ENCODE results near the gene CLCN6. TPM values are rescaled to one million over a fixed set of nuclear protein-coding genes. Genes with fewer than 3 reads are reported as not detected.

The CLCN6 gene
- polyA plus RNA-seq, 1 experiment, result 6.1 TPM

DNA sequence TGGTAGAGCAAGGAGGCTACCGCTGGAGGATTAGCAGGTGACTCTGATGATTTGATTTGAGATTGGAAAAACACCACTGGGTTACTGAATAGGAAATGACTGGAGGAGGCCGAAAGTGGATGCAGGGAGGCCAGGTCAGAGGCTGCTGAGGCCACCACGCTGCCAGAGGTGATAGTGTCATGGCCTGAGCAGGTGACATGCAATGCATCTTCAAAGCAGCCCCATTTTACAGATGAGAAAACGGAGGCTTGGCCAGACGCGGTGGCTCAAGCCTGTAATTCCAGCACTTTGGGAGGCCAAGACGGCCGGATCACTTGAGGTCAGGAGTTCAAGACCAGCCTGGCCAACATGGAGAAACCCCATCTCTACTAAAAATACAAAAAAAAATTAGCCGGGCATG is 31.2 kb upstream of the CLCN6 start:
- POLR2A ChIA-PET, result no interaction called here

GRCh38 chr1:11777658-11778322 is 28.2 kb upstream of the CLCN6 start:
- POLR2A ChIA-PET, result no interaction called here

More for the DNA sequence above, 31.2 kb upstream of the CLCN6 start:
- H3K4me3 ChIP-seq (ENCODE audit: low read depth, low read length), result no peak overlapping the region
- no peaks in the 10 kb centered on the region for H3K36me3 ChIP-seq (ENCODE audit: control insufficient read depth, insufficient read depth, low read length)
- no peaks in the 10 kb centered on the region; the same call in 1 of the 2 replicates for H3K27me3 ChIP-seq (ENCODE audit: control insufficient read depth, insufficient read depth, low read length)
- CTCF ChIA-PET, result interaction anchor here (1.1 kb wide), 1 partner anchor 11 kb away, joined by 3 read pairs; no protein-coding TSS in a partner anchor
- no peak for DNase-seq (ENCODE audit: low read depth)
- TF ChIP-seq, protein P1, sequence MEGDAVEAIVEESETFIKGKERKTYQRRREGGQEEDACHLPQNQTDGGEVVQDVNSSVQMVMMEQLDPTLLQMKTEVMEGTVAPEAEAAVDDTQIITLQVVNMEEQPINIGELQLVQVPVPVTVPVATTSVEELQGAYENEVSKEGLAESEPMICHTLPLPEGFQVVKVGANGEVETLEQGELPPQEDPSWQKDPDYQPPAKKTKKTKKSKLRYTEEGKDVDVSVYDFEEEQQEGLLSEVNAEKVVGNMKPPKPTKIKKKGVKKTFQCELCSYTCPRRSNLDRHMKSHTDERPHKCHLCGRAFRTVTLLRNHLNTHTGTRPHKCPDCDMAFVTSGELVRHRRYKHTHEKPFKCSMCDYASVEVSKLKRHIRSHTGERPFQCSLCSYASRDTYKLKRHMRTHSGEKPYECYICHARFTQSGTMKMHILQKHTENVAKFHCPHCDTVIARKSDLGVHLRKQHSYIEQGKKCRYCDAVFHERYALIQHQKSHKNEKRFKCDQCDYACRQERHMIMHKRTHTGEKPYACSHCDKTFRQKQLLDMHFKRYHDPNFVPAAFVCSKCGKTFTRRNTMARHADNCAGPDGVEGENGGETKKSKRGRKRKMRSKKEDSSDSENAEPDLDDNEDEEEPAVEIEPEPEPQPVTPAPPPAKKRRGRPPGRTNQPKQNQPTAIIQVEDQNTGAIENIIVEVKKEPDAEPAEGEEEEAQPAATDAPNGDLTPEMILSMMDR (IDR thresholded peaks at IDR 0.05; ENCODE audit: insufficient read depth, low read depth, low read length), result no peak

DNA sequence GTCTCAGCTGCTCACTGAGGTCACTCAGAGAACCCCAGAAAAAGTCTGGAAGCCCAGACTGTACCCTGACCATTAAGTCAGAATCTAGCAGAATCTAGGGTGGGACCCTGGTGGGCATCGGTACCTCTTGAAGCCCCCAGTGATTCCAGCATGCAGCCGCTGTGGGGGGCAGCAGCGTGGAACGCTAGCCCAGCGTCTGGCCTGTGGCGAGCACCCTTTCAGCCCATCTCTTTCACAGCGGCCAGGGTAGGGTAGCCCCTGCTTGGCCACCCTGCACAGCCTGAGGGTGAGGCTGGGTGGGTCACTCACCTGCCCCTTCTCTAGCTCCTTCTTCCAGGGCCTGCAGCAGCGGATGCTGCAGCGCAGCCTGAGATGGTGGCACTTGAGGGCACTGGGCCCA is 27.7 kb upstream of the CLCN6 start:
- CTCF ChIA-PET, result no interaction called here
- no peak for DNase-seq (ENCODE audit: low read depth)
- H3K36me3 ChIP-seq (ENCODE audit: control insufficient read depth, insufficient read depth, low read length), result no peaks in the 10 kb centered on the region
- no peak overlapping the region for H3K4me3 ChIP-seq (ENCODE audit: low read depth, low read length)
- TF ChIP-seq, protein P1 (IDR thresholded peaks at IDR 0.05; ENCODE audit: insufficient read depth, low read depth, low read length), result no peak
- POLR2A ChIA-PET, result no interaction called here
- no peaks in the 10 kb centered on the region; the same call in 1 of the 2 replicates for H3K27me3 ChIP-seq (ENCODE audit: control insufficient read depth, insufficient read depth, low read length)

More at GRCh38 chr1:11777658-11778322, 28.2 kb upstream of the CLCN6 start:
- H3K36me3 ChIP-seq (ENCODE audit: control insufficient read depth, insufficient read depth, low read length), result no peaks in the 10 kb centered on the region
- no peak overlapping the region for H3K4me3 ChIP-seq (ENCODE audit: low read depth, low read length)
- no peaks in the 10 kb centered on the region; the same call in 1 of the 2 replicates for H3K27me3 ChIP-seq (ENCODE audit: control insufficient read depth, insufficient read depth, low read length)
- CTCF ChIA-PET, result no interaction called here
- TF ChIP-seq, protein P1 (IDR thresholded peaks at IDR 0.05; ENCODE audit: insufficient read depth, low read depth, low read length), result no peak
- no peak for DNase-seq (ENCODE audit: low read depth)

DNA sequence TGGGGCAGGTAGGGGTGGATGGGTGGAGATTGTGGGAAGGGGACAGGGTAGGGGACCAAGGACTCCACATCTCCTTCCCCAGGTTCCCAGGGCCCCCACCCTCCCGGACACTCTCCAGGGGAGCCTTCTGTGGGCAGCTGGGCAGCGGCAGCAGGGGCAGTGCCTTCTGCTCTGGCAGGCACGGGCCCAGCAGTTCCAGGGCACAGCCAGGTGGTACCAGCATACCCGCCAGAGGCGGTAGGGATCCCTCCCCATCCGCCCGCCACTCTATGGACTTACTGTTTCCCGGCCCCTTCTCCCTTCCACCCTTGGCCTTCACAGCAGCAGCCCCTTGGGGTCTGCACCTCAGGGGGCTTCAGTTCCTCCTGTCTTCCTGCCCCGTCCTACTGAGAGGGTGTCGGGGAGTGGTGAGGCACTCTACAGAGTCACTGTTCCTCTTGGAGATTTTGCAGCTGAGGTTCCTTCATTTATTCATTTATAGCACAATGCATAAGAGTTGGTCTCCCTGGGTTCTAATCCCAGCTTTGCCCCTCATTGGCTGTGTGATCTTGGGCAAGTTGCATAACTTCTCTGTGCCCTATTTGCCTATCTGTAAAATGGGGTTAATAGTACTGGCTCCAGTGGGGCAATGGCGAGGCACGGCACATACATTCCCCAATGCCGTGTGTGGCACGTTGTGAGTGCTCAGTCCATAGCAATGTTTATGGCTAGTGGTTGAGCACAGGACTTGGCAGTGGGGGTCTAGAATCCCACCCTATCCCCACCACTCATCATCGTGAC is 27.0 kb upstream of the CLCN6 start:
- no peak overlapping the region for H3K4me3 ChIP-seq (ENCODE audit: low read depth, low read length)
- CTCF ChIA-PET, result no interaction called here
- H3K36me3 ChIP-seq (ENCODE audit: control insufficient read depth, insufficient read depth, low read length), result no peaks in the 10 kb centered on the region
- no peak for DNase-seq (ENCODE audit: low read depth)
- TF ChIP-seq, protein P1 (IDR thresholded peaks at IDR 0.05; ENCODE audit: insufficient read depth, low read depth, low read length), result no peak
- POLR2A ChIA-PET, result no interaction called here
- no peaks in the 10 kb centered on the region; the same call in 1 of the 2 replicates for H3K27me3 ChIP-seq (ENCODE audit: control insufficient read depth, insufficient read depth, low read length)

- TF ChIP-seq, protein P1 (IDR thresholded peaks at IDR 0.05; ENCODE audit: insufficient read depth, low read depth, low read length), result no peak
- no peak overlapping the region for H3K4me3 ChIP-seq (ENCODE audit: low read depth, low read length)
- no peaks in the 10 kb centered on the region; the same call in 1 of the 2 replicates for H3K27me3 ChIP-seq (ENCODE audit: control insufficient read depth, insufficient read depth, low read length)
- DNase-seq (ENCODE audit: low read depth), result no peak
- H3K36me3 ChIP-seq (ENCODE audit: control insufficient read depth, insufficient read depth, low read length), result no peaks in the 10 kb centered on the region
- ChIA-PET CTCF (no interaction called here), POLR2A (no interaction called here)
Observed at GRCh38 chr1:11779715-11780379, 26.1 kb upstream of the CLCN6 start.
